MM.1S (cell line): ENCODE data around the gene CDC5L.

ENCODE experiments used
- DNase-seq: peaks from one replicate; pipeline ENCODE4 v3.0.0-alpha.2; 2015
- H2AFZ ChIP-seq: fragments of 300-600 bp; sonication (generic); 2 replicates; pipeline ENCODE4 v1.6.0; 2016; ENCODE audit warnings: antibody characterized with exemption, low read length
- H3F3A ChIP-seq: fragments of 300-600 bp; sonication (generic); 2 replicates; pipeline ENCODE4 v1.6.1; 2016; ENCODE audit warnings: mild to moderate bottlenecking, antibody characterized with exemption, low read length, moderate library complexity, mixed read lengths; ENCODE audit not compliant: insufficient read depth
- H3K27ac ChIP-seq: fragments of 300-600 bp; sonication (generic); 2 replicates; pipeline ENCODE4 v1.5.1; 2016; ENCODE audit warnings: mild to moderate bottlenecking, low read length
- H3K27me3 ChIP-seq: fragments of 300-600 bp; sonication (generic); replicated peaks from 2 replicates; pipeline ENCODE4 v1.6.0; 2016; ENCODE audit warnings: low read length; ENCODE audit not compliant: insufficient read depth
- H3K36me3 ChIP-seq: fragments of 300-600 bp; sonication (generic); replicated peaks from 2 replicates; pipeline ENCODE4 v1.6.1; 2016; ENCODE audit warnings: mild to moderate bottlenecking, low read length, mixed read lengths; ENCODE audit not compliant: insufficient read depth
- H3K4me1 ChIP-seq: fragments of 300-600 bp; sonication (generic); 2 replicates; pipeline ENCODE4 v1.6.1; 2016; ENCODE audit warnings: low read length, mixed read lengths
- H3K4me2 ChIP-seq: fragments of 300-600 bp; sonication (generic); 2 replicates; pipeline ENCODE4 v1.6.0; 2016; ENCODE audit warnings: low read depth, low read length
- H3K4me3 ChIP-seq: fragments of 300-600 bp; sonication (generic); 2 replicates; pipeline ENCODE4 v1.5.1; 2016; ENCODE audit warnings: low read length, mixed read lengths
- H3K79me2 ChIP-seq: fragments of 300-600 bp; sonication (generic); 2 replicates; pipeline ENCODE4 v1.6.1; 2016; ENCODE audit warnings: mixed run types, low read length, mixed read lengths
- H3K9ac ChIP-seq: fragments of 300-600 bp; sonication (generic); 2 replicates; pipeline ENCODE4 v1.6.1; 2016; ENCODE audit warnings: low read length, mixed read lengths
- H3K9me2 ChIP-seq: fragments of 300-600 bp; sonication (generic); replicated peaks from 2 replicates; pipeline ENCODE4 v1.6.1; 2016; ENCODE audit warnings: mild to moderate bottlenecking, low read length, mixed read lengths; ENCODE audit not compliant: insufficient read depth
- H3K9me3 ChIP-seq: fragments of 300-600 bp; sonication (generic); replicated peaks from 2 replicates; pipeline ENCODE4 v1.6.1; 2016; ENCODE audit warnings: mild to moderate bottlenecking, low read length, mixed read lengths; ENCODE audit not compliant: insufficient read depth
- H4K20me1 ChIP-seq: fragments of 300-600 bp; sonication (generic); 2 replicates; pipeline ENCODE4 v1.6.1; 2016; ENCODE audit warnings: mild to moderate bottlenecking, low read length, moderate library complexity, mixed read lengths; ENCODE audit not compliant: insufficient read depth
- EZH2 ChIP-seq: fragments of 300-600 bp; sonication (generic); optimal IDR thresholded peaks from 2 replicates; pipeline ENCODE3; 2017; ENCODE audit warnings: low read depth, mild to moderate bottlenecking, antibody characterized with exemption, low read length, mixed read lengths
- EZH2phosphoT487 ChIP-seq: fragments of 300-600 bp; sonication (generic); IDR thresholded peaks from 2 replicates; pipeline ENCODE4 v1.6.1; 2018; ENCODE audit warnings: antibody characterized with exemption, low read length
- TF ChIP-seq, protein P1 (sequence below): fragments of 300-600 bp; sonication (generic); IDR thresholded peaks from 2 replicates; pipeline ENCODE4 v1.5.1; 2016; ENCODE audit warnings: antibody characterized with exemption, low read length, mixed read lengths

The CDC5L gene

DNA sequence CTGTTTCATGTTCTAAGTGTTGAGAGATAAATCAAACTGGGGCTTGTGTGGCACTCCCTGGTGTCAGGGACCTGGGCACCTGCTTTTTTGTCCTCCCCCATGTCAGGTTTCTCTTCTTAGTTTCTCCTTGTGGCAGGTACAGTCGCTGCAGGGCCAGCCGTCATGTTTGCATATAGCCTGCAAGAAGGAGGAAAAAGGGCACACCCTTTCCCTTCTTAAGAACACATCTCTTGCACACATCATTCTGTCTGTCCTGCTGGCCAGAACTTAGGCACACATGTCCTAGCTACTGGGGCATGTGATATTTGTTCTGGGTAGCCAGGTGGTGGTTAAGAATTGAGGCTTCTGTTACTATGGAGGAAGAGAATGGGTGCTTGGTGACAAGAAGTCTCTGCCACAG lies 27.9 kb downstream of the CDC5L start:
- Histone ChIP-seq H2AFZ (no peak overlapping the region), H3K4me1 (no peaks in the 10 kb centered on the region), H3K9me3 (no peaks in the 10 kb centered on the region), H3K36me3 (peaks cover 4% of the 10 kb centered on the region; the same call in 1 of the 2 replicates), H3K27ac (no peak overlapping the region), H3K9me2 (no peaks in the 10 kb centered on the region), H3K9ac (no peak overlapping the region), H3K27me3 (no peaks in the 10 kb centered on the region), H4K20me1 (no peaks in the 10 kb centered on the region), H3K79me2 (peaks cover 66% of the 10 kb centered on the region), H3K4me3 (no peak overlapping the region), H3F3A (no peaks in the 10 kb centered on the region), H3K4me2 (no peak overlapping the region)
- DNase-seq: peak; percentile 28
- TF ChIP-seq, protein P1, sequence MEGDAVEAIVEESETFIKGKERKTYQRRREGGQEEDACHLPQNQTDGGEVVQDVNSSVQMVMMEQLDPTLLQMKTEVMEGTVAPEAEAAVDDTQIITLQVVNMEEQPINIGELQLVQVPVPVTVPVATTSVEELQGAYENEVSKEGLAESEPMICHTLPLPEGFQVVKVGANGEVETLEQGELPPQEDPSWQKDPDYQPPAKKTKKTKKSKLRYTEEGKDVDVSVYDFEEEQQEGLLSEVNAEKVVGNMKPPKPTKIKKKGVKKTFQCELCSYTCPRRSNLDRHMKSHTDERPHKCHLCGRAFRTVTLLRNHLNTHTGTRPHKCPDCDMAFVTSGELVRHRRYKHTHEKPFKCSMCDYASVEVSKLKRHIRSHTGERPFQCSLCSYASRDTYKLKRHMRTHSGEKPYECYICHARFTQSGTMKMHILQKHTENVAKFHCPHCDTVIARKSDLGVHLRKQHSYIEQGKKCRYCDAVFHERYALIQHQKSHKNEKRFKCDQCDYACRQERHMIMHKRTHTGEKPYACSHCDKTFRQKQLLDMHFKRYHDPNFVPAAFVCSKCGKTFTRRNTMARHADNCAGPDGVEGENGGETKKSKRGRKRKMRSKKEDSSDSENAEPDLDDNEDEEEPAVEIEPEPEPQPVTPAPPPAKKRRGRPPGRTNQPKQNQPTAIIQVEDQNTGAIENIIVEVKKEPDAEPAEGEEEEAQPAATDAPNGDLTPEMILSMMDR: no peak
- no peak for TF ChIP-seq EZH2
- no peak for TF ChIP-seq EZH2phosphoT487

DNA sequence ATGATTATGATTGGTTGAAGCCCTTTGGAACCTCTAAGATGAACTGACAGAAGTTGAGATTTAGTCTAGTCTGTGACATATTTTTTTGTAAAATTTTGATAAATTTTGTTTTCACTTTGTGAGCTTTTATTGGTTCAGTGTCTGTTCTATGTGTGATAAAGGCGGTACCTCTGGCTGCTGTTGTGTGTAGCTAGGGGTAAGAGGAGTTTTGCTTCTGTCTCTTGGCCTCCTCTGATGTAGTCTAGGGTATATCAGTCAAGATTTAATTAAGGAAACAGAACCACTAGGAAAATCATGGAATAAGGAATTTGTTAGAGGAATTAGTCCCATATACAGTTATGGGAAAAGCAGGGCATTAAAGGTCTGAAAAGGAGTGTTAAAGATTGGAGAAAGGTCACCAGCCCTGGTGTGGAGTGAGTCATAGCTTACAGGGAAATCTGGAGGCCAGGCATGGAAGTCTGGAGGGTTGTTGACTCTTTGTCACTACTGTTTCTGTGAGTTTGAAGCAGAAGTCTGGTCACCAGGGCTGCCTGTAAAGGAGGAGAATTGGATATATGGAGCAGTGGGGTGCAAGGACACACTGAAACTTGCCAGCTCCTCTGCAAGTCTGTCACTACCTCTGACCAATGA lies 28.5 kb downstream of the CDC5L start:
- TF ChIP-seq, protein P1: no peak
- no peak for TF ChIP-seq EZH2
- TF ChIP-seq EZH2phosphoT487: no peak
- H3K4me3 ChIP-seq: no peak overlapping the region
- no peaks in the 10 kb centered on the region for H3K27me3 ChIP-seq
- no peak for DNase-seq
- peaks cover 4% of the 10 kb centered on the region; the same call in 1 of the 2 replicates for H3K36me3 ChIP-seq
- H2AFZ ChIP-seq: no peak overlapping the region
- H4K20me1 ChIP-seq: no peaks in the 10 kb centered on the region
- no peaks in the 10 kb centered on the region for H3F3A ChIP-seq
- H3K4me1 ChIP-seq: no peaks in the 10 kb centered on the region
- no peak overlapping the region for H3K9ac ChIP-seq
- no peak overlapping the region for H3K4me2 ChIP-seq
- H3K79me2 ChIP-seq: peaks cover 67% of the 10 kb centered on the region
- H3K27ac ChIP-seq: no peak overlapping the region
- H3K9me3 ChIP-seq: no peaks in the 10 kb centered on the region
- no peaks in the 10 kb centered on the region for H3K9me2 ChIP-seq

DNA sequence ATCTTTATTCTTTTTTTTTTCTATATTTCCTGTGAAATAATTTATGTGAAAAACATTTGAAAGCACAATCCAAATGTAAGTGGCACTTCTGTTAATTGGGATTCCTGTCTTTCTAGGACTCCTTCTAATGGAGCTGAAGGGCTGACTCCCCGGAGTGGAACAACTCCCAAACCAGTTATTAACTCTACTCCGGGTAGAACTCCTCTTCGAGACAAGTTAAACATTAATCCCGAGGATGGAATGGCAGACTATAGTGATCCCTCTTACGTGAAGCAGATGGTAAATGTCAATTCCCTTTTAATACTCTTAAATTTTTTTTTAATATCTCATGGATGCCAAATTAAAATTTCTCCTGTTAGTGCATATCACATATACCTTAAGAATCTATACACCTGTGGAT lies 35.0 kb downstream of the CDC5L start:
- H3K27ac ChIP-seq: no peak overlapping the region
- H3K9me2 ChIP-seq: no peaks in the 10 kb centered on the region
- no peak overlapping the region for H3K4me2 ChIP-seq
- H3F3A ChIP-seq: no peaks in the 10 kb centered on the region
- peaks cover 12% of the 10 kb centered on the region for H3K79me2 ChIP-seq
- TF ChIP-seq EZH2phosphoT487 (no peak), EZH2 (no peak)
- TF ChIP-seq, protein P1: no peak
- H3K27me3 ChIP-seq: no peaks in the 10 kb centered on the region
- H3K9me3 ChIP-seq: no peaks in the 10 kb centered on the region
- H3K36me3 ChIP-seq: peaks cover 7% of the 10 kb centered on the region; the same call in 1 of the 2 replicates
- H4K20me1 ChIP-seq: no peaks in the 10 kb centered on the region
- H3K4me1 ChIP-seq: no peaks in the 10 kb centered on the region
- no peak for DNase-seq
- no peak overlapping the region for H3K4me3 ChIP-seq
- H2AFZ ChIP-seq: no peak overlapping the region
- H3K9ac ChIP-seq: no peak overlapping the region
